PC-3 (cell line): Measurements from ENCODE around the gene GLCE. TPM values are rescaled to one million over a fixed set of nuclear protein-coding genes. Genes with fewer than 3 reads are reported as not detected.

Experiments used
- ATAC-seq: fragments of 200-7000 bp; cut with Tn5 transposase; 2 replicates; pipeline ENCODE4 v1.9.1; 2020; ENCODE audit warnings: mild to moderate bottlenecking, moderate library complexity
- BruUV-seq: library from RNA; stranded (reverse); fragments of 400-500 nt; replicated peaks from 2 replicates; lab custom pipeline; 2021; lab: Mats Ljungman, UMichigan
- CTCF ChIA-PET: fragments of 300-600 bp; sonication (Branson Sonifier 250); formaldehyde crosslinking; loops from one replicate; lab custom pipeline; 2022; ENCODE audit warnings: antibody characterized with exemption; lab: Charles Lee
- POLR2A ChIA-PET: fragments of 300-600 bp; sonication (Branson Sonifier 250); formaldehyde crosslinking; loops from one replicate; lab custom pipeline; 2022; ENCODE audit warnings: antibody characterized with exemption; ENCODE audit not compliant: unreplicated experiment; lab: Charles Lee
- DNase-seq: peaks from one replicate; pipeline ENCODE4 v3.0.0-alpha.2; 2015
- H2AFZ ChIP-seq: fragments of 300-600 bp; sonication (generic); 2 replicates; pipeline ENCODE4 v1.6.0; 2016; ENCODE audit warnings: antibody characterized with exemption, low read length
- H3F3A ChIP-seq: fragments of 300-600 bp; sonication (generic); one replicate; pipeline ENCODE4 v1.6.0; 2017; ENCODE audit warnings: antibody characterized with exemption, low read length, control low read depth, mild to moderate bottlenecking; ENCODE audit not compliant: unreplicated experiment
- H3K27ac ChIP-seq: fragments of 300-600 bp; sonication (generic); 2 replicates; pipeline ENCODE4 v1.5.1; 2016; ENCODE audit warnings: mild to moderate bottlenecking, low read length
- H3K27me3 ChIP-seq: fragments of 300-600 bp; sonication (generic); 2 replicates; pipeline ENCODE4 v1.6.1; 2016; ENCODE audit warnings: low read length, mixed read lengths
- H3K36me3 ChIP-seq: fragments of 300-600 bp; sonication (generic); 2 replicates; pipeline ENCODE4 v1.6.1; 2016; ENCODE audit warnings: low read depth, mixed run types, low read length, mixed read lengths
- H3K4me1 ChIP-seq: fragments of 300-600 bp; sonication (generic); 2 replicates; pipeline ENCODE4 v1.5.1; 2016; ENCODE audit warnings: low read length; ENCODE audit not compliant: insufficient read depth
- H3K4me2 ChIP-seq: fragments of 300-600 bp; sonication (generic); 2 replicates; pipeline ENCODE4 v1.6.0; 2016; ENCODE audit warnings: low read length
- H3K4me3 ChIP-seq: fragments of 300-600 bp; sonication (generic); 2 replicates; pipeline ENCODE4 v1.5.1; 2016; ENCODE audit warnings: mild to moderate bottlenecking, low read length, mixed read lengths
- H3K79me2 ChIP-seq: fragments of 300-600 bp; sonication (generic); 2 replicates; pipeline ENCODE4 v1.6.1; 2017; ENCODE audit warnings: low read length, mixed read lengths
- H3K9ac ChIP-seq: fragments of 300-600 bp; sonication (generic); 2 replicates; pipeline ENCODE4 v1.6.0; 2016; ENCODE audit warnings: mild to moderate bottlenecking, low read length
- H3K9me2 ChIP-seq: fragments of 300-600 bp; sonication (generic); replicated peaks from 2 replicates; pipeline ENCODE4 v1.6.1; 2016; ENCODE audit warnings: mixed run types, low read length, mixed read lengths
- H3K9me3 ChIP-seq: fragments of 300-600 bp; sonication (generic); 2 replicates; pipeline ENCODE4 v1.6.1; 2016; ENCODE audit warnings: low read length, mixed read lengths
- H4K20me1 ChIP-seq: fragments of 300-600 bp; sonication (generic); 2 replicates; pipeline ENCODE4 v1.6.1; 2016; ENCODE audit warnings: low read length, mixed read lengths
- EZH2 ChIP-seq: fragments of 300-600 bp; sonication (generic); IDR thresholded peaks from one replicate; pipeline ENCODE4 v1.6.1; 2017; ENCODE audit warnings: antibody characterized with exemption, mild to moderate bottlenecking, low read length; ENCODE audit not compliant: unreplicated experiment
- EZH2phosphoT487 ChIP-seq: fragments of 300-600 bp; sonication (generic); IDR thresholded peaks from 2 replicates; pipeline ENCODE4 v1.6.1; 2018; ENCODE audit warnings: mild to moderate bottlenecking, antibody characterized with exemption, low read length, borderline replicate concordance
- intact Hi-C: fragments of 100-400 bp; cut with micrococcal nuclease; formaldehyde crosslinking; loops from 2 replicates; pipeline ENCODE4 v1.9.0; 2023
- total RNA-seq: library from RNA; depleted of rRNA; stranded (reverse); fragments of >200 nt; gene quantifications from 2 replicates; pipeline ENCODE4 v1.2.3, GENCODE V29; 2014
- TF ChIP-seq, protein P1 (sequence below): fragments of 300-600 bp; sonication (generic); conservative IDR thresholded peaks from 2 replicates; pipeline ENCODE4 v1.5.1; 2017; ENCODE audit warnings: antibody characterized with exemption, low read depth, mild to moderate bottlenecking, low read length

GLCE gene
- total RNA-seq, 1 experiment from 2014 or later: 15.4 TPM

GRCh38 chr15:69189157-69189556 is 28.7 kb downstream of the GLCE start:
- Histone ChIP-seq H3K27ac (no peak overlapping the region), H3K4me1 (no peaks in the 10 kb centered on the region), H2AFZ (no peak overlapping the region), H3K9me2 (no peaks in the 10 kb centered on the region), H3K27me3 (no peaks in the 10 kb centered on the region), H3K4me3 (no peak overlapping the region), H3F3A (no peaks in the 10 kb centered on the region), H3K4me2 (no peak overlapping the region), H3K9me3 (no peaks in the 10 kb centered on the region), H3K79me2 (no peaks in the 10 kb centered on the region), H4K20me1 (no peaks in the 10 kb centered on the region), H3K9ac (no peak overlapping the region), H3K36me3 (no peaks in the 10 kb centered on the region)
- POLR2A ChIA-PET: no interaction called here
- no peak for TF ChIP-seq EZH2phosphoT487
- TF ChIP-seq, protein P1, sequence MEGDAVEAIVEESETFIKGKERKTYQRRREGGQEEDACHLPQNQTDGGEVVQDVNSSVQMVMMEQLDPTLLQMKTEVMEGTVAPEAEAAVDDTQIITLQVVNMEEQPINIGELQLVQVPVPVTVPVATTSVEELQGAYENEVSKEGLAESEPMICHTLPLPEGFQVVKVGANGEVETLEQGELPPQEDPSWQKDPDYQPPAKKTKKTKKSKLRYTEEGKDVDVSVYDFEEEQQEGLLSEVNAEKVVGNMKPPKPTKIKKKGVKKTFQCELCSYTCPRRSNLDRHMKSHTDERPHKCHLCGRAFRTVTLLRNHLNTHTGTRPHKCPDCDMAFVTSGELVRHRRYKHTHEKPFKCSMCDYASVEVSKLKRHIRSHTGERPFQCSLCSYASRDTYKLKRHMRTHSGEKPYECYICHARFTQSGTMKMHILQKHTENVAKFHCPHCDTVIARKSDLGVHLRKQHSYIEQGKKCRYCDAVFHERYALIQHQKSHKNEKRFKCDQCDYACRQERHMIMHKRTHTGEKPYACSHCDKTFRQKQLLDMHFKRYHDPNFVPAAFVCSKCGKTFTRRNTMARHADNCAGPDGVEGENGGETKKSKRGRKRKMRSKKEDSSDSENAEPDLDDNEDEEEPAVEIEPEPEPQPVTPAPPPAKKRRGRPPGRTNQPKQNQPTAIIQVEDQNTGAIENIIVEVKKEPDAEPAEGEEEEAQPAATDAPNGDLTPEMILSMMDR: no peak
- no peak for ATAC-seq
- no TSS peak for BruUV-seq
- intact Hi-C loops: no loop called here
- CTCF ChIA-PET: no interaction called here
- no peak for DNase-seq

DNA sequence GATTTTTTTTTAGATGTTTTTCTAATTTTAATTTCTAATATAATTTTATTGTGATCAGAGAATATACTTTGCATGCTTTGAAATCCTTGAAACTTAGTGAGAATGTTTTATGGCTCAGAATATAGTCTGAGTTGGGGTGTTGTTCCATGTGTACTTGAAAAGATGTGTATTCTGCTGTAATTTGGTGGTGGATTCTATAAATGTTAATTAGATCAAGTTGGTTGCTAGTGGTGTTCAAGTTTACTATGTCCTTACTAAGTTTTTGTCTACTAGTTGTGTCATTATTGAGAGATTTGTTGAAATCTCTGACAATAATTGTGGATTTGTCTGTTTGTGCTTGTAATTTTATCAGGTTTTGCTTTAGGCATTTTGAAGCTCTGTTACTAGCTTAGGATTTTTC is 29.7 kb downstream of the GLCE start:
- no peak overlapping the region for H2AFZ ChIP-seq
- no peaks in the 10 kb centered on the region for H4K20me1 ChIP-seq
- H3K9me2 ChIP-seq: no peaks in the 10 kb centered on the region
- no TSS peak for BruUV-seq
- no peaks in the 10 kb centered on the region for H3K4me1 ChIP-seq
- H3K36me3 ChIP-seq: no peaks in the 10 kb centered on the region
- H3K27ac ChIP-seq: no peak overlapping the region
- no peak overlapping the region for H3K4me2 ChIP-seq
- H3F3A ChIP-seq: no peaks in the 10 kb centered on the region
- H3K27me3 ChIP-seq: no peaks in the 10 kb centered on the region
- H3K79me2 ChIP-seq: no peaks in the 10 kb centered on the region
- no peaks in the 10 kb centered on the region for H3K9me3 ChIP-seq
- intact Hi-C loops: no loop called here
- DNase-seq (no peak), ATAC-seq (no peak)
- ChIA-PET POLR2A (no interaction called here), CTCF (no interaction called here)
- no peak overlapping the region for H3K4me3 ChIP-seq
- no peak overlapping the region for H3K9ac ChIP-seq
- TF ChIP-seq EZH2phosphoT487: no peak
- no peak for TF ChIP-seq EZH2
- TF ChIP-seq, protein P1: no peak

- CTCF ChIA-PET: no interaction called here
Observed at GRCh38 chr15:69190504-69190903, 30.1 kb downstream of the GLCE start.

More at GRCh38 chr15:69190504-69190903, 30.1 kb downstream of the GLCE start:
- no TSS peak for BruUV-seq
- Histone ChIP-seq H3K4me3 (no peak overlapping the region), H3K27ac (no peak overlapping the region), H3F3A (no peaks in the 10 kb centered on the region), H3K27me3 (no peaks in the 10 kb centered on the region), H3K4me2 (no peak overlapping the region), H3K4me1 (no peaks in the 10 kb centered on the region), H3K36me3 (no peaks in the 10 kb centered on the region), H3K9me3 (no peaks in the 10 kb centered on the region), H4K20me1 (no peaks in the 10 kb centered on the region), H2AFZ (no peak overlapping the region), H3K9ac (no peak overlapping the region), H3K79me2 (no peaks in the 10 kb centered on the region), H3K9me2 (no peaks in the 10 kb centered on the region)
- DNase-seq (no peak), ATAC-seq (no peak)
- TF ChIP-seq EZH2phosphoT487 (no peak), EZH2 (no peak)
- TF ChIP-seq, protein P1: no peak
- intact Hi-C loops: no loop called here
- POLR2A ChIA-PET: no interaction called here
